Activated T-cell treated with anti-CD3 and anti-CD28 coated beads, Interleukin-2, amount 50 U/mL, for 1 hour (primary cell): Measurements from ENCODE around the gene AGAP1.

Source experiments
- DNase-seq: peaks from one replicate; pipeline ENCODE4 v3.0.0-alpha.2; 2020

Gene AGAP1

DNA sequence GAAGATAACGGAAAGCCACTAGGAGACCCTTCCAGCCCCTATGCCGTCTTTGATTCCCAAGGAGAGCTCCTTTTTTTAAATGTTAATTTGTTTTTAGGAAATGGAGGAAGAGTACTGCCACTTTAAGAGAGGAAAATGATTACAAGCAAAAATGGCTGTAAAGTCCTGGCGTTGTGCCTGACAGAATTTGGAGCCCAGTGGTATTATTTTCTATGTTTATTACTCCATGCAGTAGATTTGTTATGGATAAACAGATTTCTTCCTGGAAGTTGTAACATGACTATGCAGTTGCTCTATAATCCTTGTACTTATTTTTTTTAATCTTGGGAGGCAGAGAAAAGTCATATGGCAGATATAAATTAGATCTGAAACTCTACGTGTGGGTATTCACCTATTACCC is 533.0 kb downstream of the AGAP1 start:
- no peak for DNase-seq

DNA sequence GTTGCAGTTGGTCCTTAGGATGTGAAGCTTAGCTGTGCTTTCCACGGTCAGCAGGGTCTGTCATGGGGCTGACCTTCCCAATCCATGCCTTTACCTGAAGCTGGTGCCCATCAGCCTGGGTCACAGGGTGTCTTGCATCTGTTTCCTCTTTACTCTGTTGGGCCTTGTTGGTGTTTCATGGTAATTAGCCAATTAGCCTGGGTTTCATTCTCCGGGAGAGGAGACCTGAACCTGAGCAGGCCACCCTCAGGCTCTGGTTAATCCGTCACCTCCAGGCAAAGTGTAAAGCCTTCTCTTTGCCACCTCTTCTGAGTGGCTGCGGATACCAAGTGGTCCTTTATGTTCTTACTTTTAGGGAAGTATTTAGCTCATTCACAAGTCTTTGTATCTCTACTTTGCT is 534.2 kb downstream of the AGAP1 start:
- DNase-seq: no peak

DNA sequence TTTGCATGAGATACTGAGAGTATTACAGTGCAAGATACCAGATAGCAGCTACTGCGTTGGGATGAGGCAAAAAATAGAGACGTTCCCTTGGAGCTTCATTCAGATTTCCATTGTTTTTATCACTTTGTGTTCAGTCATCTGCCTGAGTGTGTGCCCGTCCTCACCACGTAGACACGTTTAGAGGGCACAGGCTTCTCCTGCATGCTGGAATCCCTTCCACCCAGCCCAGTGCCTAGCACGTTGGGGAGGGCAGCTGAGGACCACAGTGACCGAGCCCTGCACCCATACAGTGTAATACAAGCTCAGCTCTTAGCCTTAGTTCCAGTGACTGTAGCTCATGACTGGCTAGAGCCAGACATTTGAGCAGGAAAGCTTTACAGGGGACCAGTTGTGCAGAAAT is 539.6 kb downstream of the AGAP1 start:
- no peak for DNase-seq

DNA sequence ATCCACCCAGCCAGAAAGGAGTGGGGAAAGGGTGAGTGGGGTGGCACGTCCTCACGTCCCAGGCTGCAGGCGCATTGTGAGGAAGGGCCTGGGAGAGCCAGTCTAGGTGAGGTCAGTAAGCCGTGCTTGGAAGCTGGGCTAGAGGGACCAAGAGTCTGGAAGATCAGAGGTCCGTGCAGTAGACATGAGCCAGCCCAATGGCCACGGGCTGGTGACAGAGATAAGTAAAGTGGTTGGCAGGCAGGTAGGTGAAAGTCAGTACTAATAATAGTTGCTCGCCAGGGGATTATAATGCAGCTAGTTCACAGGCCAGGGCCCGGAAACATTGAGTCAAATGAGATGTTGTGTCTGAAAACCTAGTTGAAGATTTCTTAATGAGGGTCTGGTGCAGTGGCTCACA is 541.1 kb downstream of the AGAP1 start:
- no peak for DNase-seq

DNA sequence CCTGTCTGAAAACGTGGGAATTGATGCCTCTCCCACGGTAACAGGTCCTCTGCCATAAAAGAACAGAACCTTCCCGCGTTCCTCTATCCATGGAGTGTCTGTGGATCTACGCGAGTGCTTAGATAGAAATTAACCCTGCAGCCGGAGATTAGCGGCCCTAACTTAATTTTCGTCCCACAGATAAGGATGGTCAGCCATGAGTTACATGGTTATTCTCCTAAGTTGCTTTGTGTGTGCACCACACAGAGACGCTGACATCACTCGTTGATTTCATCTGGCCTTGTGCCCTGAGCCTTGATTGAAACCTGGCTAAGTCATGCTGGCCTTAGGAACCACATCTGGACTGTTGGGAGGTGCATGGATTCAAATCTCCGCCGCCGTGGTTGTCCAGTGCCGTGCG is 542.2 kb downstream of the AGAP1 start:
- no peak for DNase-seq

DNA sequence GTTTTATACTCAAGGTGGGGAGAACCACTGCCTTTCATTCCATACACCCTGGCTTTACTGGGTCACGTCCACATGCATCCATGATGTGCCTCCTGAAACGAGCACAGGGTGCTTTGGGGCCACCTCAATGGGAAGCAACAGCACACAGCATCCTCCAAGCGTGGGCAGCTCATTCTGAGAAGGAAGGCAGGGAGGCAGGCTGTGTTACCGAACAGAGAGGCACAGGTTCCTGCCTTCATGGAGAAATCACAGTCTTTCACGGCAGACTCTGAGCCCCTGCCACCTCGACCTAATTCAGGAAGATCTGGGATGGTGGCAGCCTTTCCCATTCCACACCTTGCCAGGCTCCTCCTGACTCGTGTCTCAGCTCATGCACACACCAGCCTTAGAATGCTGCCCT is 544.3 kb downstream of the AGAP1 start:
- no peak for DNase-seq

DNA sequence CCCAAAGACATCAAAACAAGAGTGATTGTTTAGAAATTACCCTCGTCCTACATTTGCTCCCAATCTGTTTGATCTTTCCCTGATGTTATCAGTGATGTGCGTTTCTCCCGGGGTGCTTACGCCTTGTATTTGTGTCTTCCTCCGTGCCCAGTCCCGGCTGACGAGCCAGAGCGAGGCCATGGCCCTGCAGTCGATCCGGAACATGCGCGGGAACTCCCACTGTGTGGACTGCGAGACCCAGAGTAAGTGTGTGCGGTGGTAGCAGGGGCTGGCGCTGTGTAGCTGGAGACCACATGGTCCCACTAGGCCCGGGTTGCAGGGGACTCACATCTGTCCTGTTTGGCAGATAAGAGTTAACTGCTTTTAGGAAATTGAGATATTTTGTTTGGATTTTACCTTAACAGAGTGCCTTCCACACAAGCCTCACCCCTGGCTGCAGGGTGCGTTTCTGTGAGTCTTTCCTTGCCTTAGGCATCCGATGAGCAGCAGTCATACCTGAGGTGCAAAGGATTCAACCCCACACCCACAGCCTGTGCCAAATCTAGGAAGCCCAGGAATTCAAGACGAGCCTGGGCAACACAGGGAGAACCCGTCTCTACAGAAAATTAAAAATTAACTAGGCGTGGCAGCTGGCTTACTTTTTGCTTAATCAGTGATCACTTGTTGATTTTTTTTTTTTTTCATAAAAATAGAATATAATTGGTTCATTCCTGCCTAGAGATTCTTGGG is 546.9 kb downstream of the AGAP1 start:
- no peak for DNase-seq

DNA sequence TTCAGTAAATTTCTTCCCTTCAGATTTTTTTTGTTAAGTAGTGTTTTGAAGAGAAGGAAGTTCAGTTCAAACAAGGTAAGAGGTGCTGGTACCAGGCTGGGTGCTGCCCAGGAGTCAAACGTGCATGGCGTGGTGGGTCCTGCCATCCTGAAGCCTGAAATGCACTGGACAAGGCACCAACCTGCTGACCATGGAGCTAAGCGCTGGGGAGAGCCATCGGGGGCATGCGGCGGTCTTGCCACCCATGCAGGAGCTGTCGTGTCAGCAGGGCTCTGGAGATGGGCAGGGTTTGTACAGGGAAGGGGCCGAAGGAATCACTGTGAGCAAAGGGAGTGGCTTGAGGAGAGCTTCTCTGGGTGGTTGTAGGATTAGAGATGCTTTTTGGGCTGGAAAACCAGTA is 547.8 kb downstream of the AGAP1 start:
- DNase-seq: no peak

DNA sequence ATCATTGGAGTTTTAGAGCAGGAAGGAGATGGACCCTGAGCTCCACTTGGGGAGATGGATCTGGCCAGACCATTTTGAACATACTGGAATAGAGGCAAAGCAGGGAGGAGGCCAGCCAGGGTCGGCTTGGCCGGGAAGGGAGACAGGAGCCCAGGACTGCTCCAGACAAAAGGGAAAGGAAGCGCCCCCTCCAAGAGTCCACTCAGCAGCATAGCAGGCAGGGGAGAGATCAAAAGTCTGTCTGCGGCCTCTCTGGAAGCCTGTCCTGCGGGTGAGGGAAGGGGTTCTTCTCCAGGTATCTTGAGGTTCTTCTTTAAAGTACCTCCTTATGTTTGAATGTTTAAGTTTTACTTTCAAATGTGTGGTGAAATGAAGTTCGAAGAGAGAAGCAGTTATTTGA is 548.2 kb downstream of the AGAP1 start:
- DNase-seq: no peak

DNA sequence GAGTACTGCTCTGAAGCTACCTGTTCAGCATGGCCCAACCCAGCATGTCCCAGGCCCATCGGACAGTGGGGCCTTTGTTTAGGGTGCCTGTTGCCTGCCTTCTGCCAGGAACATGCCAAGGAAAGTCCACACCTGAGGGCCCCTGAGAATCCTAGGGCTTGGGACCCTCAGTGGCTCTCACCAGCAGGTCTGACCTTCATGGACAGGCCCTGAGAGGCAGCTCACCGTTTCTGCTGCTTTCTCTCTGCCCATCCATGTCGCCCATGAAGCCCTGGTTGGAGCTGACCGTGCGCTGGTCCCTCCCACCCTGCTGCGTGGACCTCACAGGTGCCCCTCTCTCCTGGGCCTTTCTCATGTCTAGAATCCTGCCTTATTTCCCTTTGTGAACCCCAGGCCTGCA is 550.3 kb downstream of the AGAP1 start:
- DNase-seq: no peak

DNA sequence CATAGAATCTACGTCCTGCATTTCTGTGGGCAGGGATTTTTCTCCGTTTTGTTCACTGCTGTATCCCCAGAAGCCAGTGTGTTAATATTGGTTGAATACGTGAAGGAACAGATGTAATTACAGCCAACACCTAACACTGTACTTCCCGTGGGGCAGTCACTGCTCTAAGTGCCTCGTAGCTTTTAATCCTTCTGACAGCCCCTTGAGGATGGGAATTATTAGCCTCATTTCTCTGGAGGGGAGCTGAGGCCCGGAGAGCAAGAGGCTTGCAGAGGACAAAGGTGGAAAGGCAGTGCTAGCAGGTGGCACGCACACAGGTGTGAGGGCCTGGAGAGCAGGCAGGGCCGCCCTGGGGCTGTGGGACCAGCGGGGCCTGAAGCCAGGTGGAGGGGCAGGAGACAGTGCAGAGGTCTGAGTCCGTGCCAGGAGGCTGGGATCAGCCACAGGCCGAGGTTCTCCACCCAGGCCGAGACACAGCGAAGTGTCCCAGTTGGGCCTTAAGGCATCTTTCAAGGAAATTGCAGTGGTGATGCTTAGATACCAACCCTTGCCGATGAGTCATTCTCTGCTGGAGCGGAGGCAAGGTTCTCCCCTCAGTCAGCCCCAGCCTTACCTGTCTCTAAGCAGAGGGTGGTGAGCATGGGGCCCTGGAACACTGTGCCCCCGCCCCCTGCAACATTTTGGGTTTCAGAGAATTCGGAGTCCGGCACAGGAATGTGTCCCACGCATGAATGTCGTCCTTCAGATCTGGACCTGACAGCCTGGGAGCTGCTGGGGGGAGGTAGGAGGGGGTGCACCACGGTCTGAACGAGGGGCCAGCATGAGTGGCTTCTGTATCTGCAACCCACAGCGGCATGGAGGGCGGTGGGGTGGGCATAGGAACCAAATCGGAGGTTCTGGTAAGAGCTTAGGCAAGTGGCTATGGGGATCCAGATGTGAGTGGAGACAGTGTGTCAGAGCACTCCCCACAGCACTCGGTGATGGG is 551.7 kb downstream of the AGAP1 start:
- DNase-seq: no peak

DNA sequence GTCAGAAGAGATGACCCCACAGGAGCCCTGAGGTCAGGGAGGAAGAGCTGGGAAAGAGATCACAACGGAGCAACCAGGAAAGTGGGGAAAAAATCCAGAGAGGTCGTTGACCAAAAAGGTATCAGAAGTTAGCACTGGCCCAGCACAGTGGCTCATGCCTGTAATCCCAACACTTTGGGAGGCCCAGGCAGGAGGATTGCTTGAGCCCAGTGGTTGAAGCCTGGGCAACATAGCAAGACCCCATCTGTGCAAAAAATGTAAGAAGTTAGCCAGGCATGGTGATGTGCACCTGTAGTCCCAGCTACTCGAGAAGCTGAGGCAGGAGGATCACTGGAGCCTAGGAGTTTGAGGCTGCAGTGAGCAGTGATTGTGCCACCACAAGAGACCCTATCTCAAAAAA is 552.9 kb downstream of the AGAP1 start:
- DNase-seq: no peak

DNA sequence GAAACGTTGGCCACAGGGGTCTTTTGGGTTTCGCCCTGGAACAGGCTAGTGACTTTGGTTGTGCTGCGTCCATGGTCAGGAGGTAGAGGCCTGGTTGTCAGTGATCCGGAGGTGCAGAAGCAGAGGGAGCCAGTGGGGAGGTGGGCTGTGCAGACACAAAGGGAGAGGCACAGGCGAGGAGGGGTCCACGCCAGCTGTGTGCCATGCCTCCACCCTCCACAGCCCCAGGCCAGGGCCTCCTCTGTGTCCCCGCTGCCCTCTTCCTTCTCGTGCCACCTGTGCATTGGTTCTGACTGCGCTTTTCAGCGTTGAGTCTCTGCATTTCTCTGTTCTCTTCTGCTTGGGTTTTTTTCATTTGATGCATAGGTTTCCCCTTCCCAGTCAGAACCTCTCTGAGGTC is 553.3 kb downstream of the AGAP1 start:
- DNase-seq: no peak

DNA sequence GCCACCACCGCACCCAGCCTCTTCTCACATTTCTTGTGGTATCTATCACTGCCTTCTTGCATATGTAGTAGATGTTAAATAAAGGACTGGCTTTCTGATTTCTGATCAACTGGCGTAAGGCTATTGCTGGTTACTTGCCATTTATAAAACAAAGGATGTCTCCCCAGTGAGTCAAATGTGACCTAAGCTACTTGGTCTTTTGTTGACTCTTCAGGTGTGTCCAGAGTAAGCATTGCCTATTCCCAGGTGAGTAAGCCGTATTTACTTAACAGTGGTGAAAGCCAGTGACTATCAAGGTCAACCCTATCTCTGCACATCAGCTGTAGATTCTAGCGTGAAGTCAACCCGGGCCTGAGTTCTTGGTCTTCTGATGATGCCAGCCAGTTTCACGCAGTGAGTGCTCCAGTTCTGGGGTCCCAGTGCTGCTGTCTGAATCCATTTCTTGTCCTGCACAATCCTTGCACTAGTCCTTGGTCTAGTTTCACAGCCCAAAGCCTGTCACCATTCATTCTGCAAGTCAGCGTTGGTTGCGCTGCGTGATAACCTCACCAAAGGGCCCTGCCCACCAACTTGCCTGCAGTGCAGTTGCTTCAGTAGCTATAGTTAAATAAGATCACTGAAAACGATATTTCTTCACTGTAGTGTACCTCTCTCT is 554.2 kb downstream of the AGAP1 start:
- no peak for DNase-seq

DNA sequence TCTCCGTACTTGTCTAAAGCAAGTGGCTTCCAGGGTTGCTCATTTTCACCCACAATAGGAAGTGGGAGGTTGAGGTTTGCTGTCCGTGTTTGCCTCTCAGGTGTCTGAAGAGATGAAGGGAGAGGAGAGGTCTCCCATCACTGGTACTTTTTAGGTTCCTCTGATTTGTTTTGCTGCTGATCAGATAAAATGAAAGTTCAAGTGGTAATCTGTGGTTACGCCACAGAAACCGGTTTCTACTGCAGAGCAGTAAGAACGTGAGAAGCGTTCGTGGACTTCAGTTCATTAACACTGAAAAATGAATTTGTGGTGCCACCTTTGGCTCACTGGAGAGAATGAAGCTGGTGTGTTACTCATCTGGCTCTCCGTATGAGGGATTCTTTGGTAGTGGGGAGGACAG is 556.1 kb downstream of the AGAP1 start:
- DNase-seq: no peak

DNA sequence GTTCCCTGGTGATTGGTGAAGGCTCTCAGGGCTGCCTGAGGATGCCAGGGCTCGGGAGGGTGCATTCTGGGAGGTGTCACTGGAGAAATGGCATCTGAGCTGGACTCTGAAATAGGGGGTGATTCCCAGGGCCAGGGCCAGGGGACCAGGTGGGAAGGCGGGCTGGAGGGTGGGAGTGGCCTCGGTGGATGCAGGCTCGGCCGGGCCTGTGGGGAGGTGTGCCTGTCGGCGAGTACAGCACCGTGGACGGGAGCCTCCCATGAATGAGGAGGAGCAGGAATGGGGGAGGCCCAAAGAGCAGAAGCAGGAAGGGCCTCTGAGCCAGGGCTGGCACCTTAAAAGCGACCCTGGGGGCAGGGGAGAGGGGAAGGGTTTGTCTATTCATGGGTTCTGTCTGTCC is 557.5 kb downstream of the AGAP1 start:
- DNase-seq: no peak

DNA sequence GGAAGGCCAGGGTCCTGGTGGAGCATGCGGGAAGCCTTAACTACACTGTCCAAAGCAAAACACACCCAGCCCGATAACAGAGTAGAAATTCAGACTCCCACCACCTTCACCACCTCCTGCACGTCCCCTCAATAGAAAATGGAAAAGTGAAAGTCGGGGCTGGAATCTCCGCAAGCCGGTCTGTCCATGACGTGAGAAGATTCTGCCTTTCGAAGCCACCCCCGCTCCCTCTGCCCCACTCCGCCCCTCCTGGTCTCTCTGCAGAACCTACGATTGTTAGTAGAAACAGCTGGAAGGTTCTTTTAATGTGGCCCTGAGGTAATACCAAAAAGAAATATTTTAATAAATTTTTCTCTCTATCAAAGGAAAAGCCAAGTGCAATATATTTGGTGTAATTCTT is 558.0 kb downstream of the AGAP1 start:
- DNase-seq: no peak

DNA sequence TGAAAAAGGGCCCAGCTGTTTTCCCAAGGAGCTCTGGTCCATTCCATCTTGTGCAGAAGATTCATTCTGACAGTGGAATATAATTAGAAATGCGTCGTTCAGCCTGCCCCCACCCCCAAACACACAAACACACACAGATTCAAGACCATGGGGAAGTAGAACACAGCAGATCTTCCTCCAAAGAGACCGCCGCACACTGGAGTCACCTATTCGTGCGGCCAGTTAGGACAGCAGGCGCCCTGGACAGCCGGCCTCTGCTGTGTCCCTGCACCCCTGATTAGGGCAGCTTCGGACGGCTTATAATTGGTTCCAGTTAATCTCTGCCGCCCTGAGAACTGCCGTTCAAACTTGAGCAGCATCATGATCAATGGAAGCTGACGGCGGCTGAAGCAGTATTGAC is 558.4 kb downstream of the AGAP1 start:
- no peak for DNase-seq

DNA sequence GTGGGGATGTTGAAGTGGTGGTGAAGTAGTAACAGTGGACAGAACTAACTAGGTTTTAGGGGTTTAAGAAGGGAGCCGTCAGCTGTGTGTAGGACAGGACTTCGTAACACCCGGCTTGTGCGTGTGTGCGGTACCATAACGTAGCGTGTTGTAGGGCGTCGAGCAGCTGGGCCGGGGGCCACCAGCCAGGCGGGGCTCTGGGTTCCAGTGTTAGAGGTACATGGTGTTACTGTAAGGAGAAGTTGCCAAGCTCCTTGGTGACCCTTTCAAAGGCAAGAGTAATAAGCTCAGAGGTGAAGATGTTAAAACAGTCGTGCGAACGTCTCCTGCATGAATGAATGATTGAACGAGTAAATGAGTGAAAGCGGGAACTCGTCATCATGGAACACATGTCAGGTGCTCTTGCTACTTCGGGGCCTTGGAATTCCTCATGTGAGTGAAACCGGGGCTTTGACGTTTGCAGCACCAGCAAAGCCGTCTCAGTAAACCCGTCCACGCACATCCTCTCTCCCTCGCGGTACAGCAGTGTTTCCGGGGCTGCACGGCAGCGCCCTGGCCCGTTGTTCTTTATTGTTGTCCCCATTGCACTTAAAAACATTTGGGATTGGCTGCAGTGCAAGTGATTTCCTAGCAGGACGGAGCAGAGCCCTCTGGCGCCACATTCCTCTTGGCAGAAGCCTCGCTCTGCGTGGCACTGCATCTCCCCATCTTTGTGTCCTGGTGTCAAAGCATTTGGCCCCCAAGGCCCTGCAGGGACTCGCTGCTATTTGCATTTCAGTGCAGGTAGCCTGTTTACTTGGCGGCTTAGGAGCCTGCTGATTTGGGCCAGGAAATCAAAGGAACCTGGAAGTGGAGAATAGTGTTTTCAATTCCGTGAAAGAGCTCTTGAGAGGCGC is 559.3 kb downstream of the AGAP1 start:
- DNase-seq: no peak

DNA sequence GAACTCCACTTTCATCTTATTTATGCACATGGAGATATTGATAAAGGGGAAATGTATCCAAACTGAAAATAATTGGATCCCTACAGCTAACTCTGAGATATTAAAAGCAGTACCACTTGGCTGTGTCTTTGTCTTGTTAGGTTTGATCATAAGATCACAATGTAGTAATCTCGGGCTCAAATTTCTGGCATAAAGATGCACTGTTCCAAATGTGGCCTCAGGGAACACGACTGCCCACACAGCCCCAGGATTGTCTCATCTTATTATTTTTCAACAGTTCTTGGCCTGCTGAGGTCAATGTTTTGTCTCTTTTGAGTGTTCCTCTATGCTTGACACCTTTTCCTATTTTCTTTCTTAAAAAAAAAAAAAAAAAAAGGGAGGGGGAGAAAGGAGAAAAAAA is 560.3 kb downstream of the AGAP1 start:
- no peak for DNase-seq

DNA sequence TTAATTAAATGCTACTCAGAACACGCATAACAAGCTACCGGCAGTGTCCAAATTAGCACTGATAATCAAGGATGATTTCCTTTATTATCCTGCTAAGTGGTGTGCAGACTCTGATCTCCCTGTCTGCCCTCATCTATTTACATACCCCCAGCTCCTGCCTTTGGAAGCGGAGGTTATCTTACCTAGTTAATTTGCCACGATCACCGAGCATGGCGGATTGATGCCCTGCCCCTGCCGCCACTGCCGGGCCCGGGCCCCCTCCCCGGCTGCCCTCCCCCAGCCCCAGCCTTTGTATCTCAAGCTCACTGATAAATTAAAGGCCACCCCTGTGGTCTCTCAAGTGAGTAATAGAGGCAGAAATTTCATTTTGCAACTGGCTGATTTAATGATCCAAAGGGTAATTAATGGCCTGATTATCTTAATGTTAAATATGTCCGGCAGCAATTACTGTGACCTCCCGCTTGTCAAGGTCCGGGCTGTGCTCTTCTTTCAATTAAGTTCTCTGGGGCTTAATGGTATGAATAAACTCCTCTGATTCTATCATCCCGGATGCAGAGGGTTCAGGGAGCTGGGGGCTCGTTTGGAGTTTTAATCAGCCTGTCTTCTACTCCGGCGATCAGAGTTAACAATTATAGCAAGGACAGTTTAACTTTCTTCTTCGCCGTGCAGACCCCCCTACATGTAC is 560.9 kb downstream of the AGAP1 start:
- no peak for DNase-seq

DNA sequence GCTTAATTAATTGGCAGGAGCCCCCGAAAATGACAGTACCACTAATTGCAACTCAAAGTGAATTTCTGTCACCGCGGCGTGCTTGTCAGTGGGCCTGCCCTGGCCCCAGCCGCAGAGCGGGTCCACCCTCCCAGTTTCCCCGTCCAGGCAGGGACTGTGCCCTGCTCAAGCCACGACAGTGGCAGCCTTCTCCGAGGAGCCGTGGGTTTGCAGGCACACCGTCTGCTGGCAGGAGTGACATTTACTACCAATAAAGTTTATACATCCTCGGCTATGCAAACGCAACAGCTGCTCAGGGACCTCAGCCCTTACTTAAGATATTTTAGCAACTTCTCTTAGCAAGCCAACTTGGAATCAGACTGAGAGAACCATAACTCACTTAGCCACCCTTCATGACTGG is 561.6 kb downstream of the AGAP1 start:
- DNase-seq: no peak
